ENCODE measurements around the gene ERRFI1. TPM values are rescaled to one million over a fixed set of nuclear protein-coding genes. Genes with fewer than 3 reads are reported as not detected.

ERRFI1 gene
- total RNA-seq, 1 donor from 2014 or later: 1.4 TPM

- ATAC-seq (ENCODE audit: low read depth): no peak
- Mint-ChIP-seq H3K27ac (peak overlapping the region; percentile 96), H3K36me3 (ENCODE audit: low read depth) (peaks cover 54% of the 10 kb centered on the region), H3K4me1 (peaks cover 64% of the 10 kb centered on the region), H3K27me3 (no peaks in the 10 kb centered on the region), H3K4me3 (peak overlapping the region; percentile 94), H3K9me3 (no peaks in the 10 kb centered on the region)
- ChIA-PET CTCF (interaction anchor here (1.0 kb wide), 1 partner anchor 12 kb away, joined by 6 read pairs; no protein-coding TSS in a partner anchor), POLR2A (interaction anchor here (0.5 to 1.6 kb wide), 8 partner anchors 19 to 886 kb away, joined by 3 to 16 read pairs (median 4); partner anchors contain the start of genes PER3, RERE, TNFRSF9 and VAMP3)
- no peak for TF ChIP-seq CTCF (IDR thresholded peaks at IDR 0.05)
- DNase-seq: no peak
- intact Hi-C loops (cut with micrococcal nuclease): loop anchor here (5.0 kb wide), 2 partner anchors 181 to 1571 kb away; partner anchors contain the start of genes ACOT7 and PER3
These were observed 63.3 kb downstream of the ERRFI1 start for GRCh38 chr1:7962636-7963377.

- H3K36me3 Mint-ChIP-seq (ENCODE audit: low read depth): peaks cover 46% of the 10 kb centered on the region
- CTCF ChIA-PET: no interaction called here
- DNase-seq (no peak), ATAC-seq (ENCODE audit: low read depth) (peak; percentile 11)
- intact Hi-C loops (cut with micrococcal nuclease): loop anchor here (5.0 kb wide), 2 partner anchors 180 to 1570 kb away; partner anchors contain the start of genes ACOT7 and PER3
- no peaks in the 10 kb centered on the region for H3K9me3 Mint-ChIP-seq
- TF ChIP-seq CTCF (IDR thresholded peaks at IDR 0.05): no peak
- POLR2A ChIA-PET: interaction anchor here (0.5 to 1.6 kb wide), 9 partner anchors 13 to 887 kb away, joined by 3 to 16 read pairs (median 4); partner anchors contain the start of genes RERE, TNFRSF9 and VAMP3
- H3K4me3 Mint-ChIP-seq: peak overlapping the region; percentile 94
- H3K4me1 Mint-ChIP-seq: peaks cover 59% of the 10 kb centered on the region
- peak overlapping the region; percentile 96 for H3K27ac Mint-ChIP-seq
- no peaks in the 10 kb centered on the region for H3K27me3 Mint-ChIP-seq
These were observed 64.1 kb downstream of the ERRFI1 start for GRCh38 chr1:7962014-7962335.

Other genes with a start within 250 kb of the ERRFI1 start
- gene PER3, start 242.0 kb downstream of the ERRFI1 start, total RNA-seq: 2.7 and 3.3 TPM in 2 replicates
- 4.1 and 5.9 TPM in 2 replicates for gene UTS2, start 173.2 kb downstream of the ERRFI1 start, total RNA-seq
- 2.2 and 2.5 TPM in 2 replicates for gene TNFRSF9, start 85.5 kb downstream of the ERRFI1 start, total RNA-seq
- 242 and 281 TPM in 2 replicates for gene PARK7, start 64.6 kb downstream of the ERRFI1 start, total RNA-seq